H1 (cell line): Measurements from ENCODE around the gene TRPC4.

Experiments used
- NANOG ChIP-seq: IDR thresholded peaks from 2 replicates; pipeline ENCODE4 v1.6.1; 2011; ENCODE audit warnings: low read length, low read depth, mild to moderate bottlenecking, inconsistent platforms; ENCODE audit not compliant: insufficient read depth, poor library complexity, severe bottlenecking
- RBBP5 ChIP-seq: IDR thresholded peaks from 2 replicates; pipeline ENCODE4 v1.7.1; 2012; ENCODE audit warnings: low read depth, mild to moderate bottlenecking, inconsistent platforms, low read length, moderate library complexity, borderline replicate concordance
- TF ChIP-seq, protein P1 (sequence below): IDR thresholded peaks from 2 replicates; pipeline ENCODE4 v1.6.1; 2011; ENCODE audit warnings: low read length, improper control_type of control experiment

GRCh38 chr13:37648609-37649008 is 221.0 kb downstream of the TRPC4 start:
- TF ChIP-seq NANOG (no peak), RBBP5 (no peak)
- TF ChIP-seq, protein P1, sequence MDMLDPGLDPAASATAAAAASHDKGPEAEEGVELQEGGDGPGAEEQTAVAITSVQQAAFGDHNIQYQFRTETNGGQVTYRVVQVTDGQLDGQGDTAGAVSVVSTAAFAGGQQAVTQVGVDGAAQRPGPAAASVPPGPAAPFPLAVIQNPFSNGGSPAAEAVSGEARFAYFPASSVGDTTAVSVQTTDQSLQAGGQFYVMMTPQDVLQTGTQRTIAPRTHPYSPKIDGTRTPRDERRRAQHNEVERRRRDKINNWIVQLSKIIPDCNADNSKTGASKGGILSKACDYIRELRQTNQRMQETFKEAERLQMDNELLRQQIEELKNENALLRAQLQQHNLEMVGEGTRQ: no peak
